ENCODE results near the gene SYNE4. TPM values are rescaled to one million over a fixed set of nuclear protein-coding genes. Genes with fewer than 3 reads are reported as not detected.
"Not testable (repeated sequence)": the region's sequence is repeated elsewhere in the genome, so short reads cannot be mapped to it uniquely, and the experiment has no call there.

Gene SYNE4
- polyA plus RNA-seq, 3 donors: 0.22 to 4.0 (median 0.62) TPM

DNA sequence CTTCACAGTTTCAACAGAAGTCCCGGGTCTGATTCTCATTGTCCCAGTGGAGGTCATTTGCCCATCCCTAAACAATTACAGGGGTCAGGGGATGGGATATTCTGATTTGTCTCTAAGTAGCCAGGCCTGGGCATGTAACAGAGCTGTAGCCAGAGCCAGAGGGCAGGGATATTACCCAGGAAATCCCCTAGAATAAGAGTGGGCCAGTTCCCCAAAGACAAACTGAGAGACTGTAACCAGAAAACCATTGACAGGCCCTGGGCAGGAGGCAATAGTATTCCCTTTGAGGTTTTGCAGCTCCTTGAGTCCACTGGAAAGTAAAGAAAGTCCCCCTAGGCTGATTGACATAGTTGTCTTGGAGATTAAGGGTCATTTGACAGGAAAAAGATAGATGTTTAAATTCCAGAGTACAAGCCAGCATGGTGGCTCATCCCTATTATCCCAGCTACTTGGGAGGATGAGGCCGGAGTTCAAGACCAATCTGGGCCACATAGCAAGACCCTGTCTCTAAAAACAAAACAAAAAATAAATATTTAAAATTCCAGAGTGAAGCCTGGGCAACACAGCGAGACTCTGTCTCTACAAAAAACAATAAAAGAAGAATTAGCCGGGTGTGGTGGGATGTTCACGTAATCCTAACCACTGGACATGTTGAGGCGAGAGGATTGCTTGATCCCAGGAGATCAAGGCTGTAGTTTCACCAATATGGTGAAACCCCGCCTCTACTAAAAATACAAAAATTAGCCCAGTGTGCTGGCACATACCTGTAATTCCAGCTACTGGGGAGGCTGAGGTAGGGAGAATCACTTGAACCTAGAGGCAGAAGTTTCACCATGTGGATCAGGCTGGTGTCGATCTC, 15.5 kb downstream of the SYNE4 start:
- H3K27ac ChIP-seq (ENCODE audit: low read depth, low read length): no peak overlapping the region
- 86 to 93% (median 92%) methylated on average over 8 of the region's 8 CpGs for WGBS, 3 donors

DNA sequence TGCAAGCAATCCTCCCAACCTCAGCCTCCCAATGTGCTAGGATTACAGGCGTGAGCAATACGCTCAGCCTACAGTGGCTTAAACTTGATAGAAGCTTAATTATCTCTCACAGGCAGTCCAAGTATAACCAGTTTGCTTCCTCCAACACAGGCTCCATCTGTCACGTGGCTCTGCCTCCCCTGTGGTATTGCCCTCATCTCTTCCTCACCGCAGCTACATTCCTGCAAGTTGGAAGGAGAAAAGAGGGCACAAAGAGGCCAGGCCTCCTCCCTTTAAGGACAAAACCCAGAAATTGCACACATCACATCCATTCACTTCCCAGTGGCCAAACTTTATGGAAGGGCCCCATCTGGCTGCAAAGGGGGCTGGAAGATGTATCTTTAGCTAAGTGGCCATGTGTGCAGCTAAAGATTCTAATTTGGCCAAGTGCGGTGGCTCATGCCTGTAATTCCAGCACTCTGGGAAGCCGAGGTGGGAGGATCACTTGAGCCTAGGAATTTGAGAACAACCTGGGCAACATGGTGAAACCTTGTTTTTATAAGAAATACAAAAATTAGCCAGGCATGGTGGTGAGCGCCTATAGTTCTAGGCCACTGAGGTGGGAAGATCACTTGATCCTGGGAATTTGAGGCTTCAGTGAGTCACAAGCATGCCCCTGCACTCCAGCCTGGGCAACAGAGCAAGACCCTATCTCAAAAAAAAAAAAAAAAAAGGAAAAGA, 16.7 kb downstream of the SYNE4 start:
- H3K27ac ChIP-seq (ENCODE audit: low read depth, low read length): no peak overlapping the region
- 82 to 86% (median 83%) methylated on average over 7 of the region's 7 CpGs for WGBS, 3 donors

DNA sequence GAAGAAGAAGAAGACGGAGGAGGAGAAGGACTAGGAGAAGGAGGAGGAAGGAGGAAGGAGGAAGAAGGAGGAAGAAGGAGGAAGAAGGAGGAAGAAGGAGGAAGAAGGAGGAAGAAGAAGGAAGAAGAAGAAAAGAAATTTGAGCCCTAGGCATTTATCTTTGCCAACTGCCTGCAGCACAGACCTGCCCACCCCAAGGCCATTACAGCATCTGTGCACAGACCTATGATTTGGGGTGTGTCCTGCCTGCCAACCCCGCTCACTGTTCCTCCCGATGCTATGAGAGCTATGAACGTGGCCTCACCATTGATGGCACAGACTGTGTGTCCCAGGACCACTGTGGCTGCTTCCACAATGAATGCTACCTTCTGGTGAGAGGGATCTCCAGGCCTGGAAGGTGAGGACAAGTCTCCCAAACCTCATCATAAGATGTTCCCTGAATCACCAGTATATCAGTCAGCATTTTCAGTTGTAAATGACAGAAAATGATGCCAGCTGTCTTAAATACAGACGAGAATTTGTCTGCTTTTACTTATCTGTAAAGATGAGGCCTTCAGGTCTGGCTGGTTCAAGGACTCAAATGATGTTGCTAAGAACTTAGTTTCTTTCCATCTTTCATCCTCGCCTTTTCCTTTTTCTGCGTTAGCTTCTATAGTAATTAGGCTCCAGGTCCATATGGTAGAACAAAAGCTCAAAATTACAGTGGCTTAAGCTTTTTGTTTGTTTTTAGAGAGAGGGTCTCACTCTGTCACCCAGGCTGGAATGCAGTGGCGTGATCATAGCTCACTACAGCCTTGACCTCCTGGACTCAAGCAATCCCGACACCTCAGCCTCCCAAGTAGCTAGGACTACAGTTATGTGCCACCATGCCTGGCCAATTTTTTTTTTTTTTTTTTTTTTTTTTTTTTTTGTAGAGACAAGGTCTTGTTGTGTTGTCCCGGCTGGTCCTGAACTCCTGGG, 17.6 kb downstream of the SYNE4 start:
- H3K27ac ChIP-seq (ENCODE audit: low read depth, low read length): no peak overlapping the region
- 82 to 84% (median 84%) methylated on average over 10 of the region's 10 CpGs for whole genome bisulfite sequencing, 3 donors

DNA sequence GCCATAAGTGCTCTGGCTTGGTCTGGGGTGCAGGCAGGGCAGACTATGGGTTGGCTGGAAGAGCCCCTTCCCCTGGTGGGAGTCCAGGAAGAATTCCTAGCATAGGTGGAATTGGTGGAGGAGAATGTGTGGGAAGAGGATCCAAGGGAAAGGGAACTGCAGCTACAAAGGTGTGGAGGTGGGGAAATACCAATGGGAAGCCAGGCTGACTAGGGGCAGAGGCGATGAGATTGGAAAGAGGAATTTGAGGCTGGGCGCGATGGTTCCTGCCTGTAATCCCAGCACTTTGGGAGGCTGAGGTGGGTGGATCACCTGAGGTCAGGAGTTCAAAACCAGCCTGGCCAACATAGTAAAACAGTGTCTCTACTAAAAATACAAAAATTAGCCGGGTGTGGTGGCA, 18.5 kb downstream of the SYNE4 start:
- H3K27ac ChIP-seq (ENCODE audit: low read depth, low read length): no peak overlapping the region
- 85 to 99% (median 87%) methylated on average over 4 of the region's 4 CpGs for WGBS, 3 donors

DNA sequence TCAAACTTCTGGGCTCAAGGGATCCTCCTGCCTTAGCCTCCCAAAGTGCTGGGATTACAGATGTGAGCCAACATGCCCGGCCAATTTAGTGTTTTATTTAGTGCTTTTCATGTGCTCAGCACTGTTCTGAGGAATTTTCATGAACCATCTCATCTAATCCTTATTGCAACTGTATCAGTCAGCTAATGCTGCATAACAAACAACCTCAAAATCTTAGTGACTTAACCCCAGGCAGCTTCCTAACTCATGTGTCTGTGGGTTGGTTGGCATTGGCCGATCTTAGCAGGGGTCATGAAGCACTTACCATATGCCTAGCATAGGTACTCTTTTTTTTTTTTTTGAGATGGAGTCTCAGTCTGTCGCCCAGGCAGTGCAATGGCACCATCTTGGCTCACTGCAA, 19.8 kb downstream of the SYNE4 start:
- WGBS, 3 donors: 86 to 92% (median 90%) methylated on average over 3 of the region's 3 CpGs
- no peak overlapping the region for H3K27ac ChIP-seq (ENCODE audit: low read depth, low read length)

DNA sequence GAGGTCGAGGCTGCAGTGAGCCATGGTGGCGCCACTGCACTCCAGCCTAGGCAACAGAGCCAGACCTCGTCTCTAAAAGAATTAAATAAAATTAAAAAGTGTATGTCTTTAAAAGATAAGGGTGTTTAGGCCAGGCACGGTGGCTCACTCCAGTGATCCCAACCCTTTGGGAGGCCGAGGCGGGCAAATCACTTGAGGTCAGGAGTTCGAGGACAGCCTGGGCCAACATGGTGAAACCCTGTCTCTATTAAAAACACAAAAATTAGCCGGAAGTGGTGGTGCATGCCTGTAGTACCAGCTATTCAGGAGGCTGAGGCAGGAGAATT, 21.1 kb downstream of the SYNE4 start:
- no peak overlapping the region for H3K27ac ChIP-seq (ENCODE audit: low read depth, low read length)
- WGBS, 3 donors: 30 to 35% (median 32%) methylated on average over 8 of the region's 8 CpGs

DNA sequence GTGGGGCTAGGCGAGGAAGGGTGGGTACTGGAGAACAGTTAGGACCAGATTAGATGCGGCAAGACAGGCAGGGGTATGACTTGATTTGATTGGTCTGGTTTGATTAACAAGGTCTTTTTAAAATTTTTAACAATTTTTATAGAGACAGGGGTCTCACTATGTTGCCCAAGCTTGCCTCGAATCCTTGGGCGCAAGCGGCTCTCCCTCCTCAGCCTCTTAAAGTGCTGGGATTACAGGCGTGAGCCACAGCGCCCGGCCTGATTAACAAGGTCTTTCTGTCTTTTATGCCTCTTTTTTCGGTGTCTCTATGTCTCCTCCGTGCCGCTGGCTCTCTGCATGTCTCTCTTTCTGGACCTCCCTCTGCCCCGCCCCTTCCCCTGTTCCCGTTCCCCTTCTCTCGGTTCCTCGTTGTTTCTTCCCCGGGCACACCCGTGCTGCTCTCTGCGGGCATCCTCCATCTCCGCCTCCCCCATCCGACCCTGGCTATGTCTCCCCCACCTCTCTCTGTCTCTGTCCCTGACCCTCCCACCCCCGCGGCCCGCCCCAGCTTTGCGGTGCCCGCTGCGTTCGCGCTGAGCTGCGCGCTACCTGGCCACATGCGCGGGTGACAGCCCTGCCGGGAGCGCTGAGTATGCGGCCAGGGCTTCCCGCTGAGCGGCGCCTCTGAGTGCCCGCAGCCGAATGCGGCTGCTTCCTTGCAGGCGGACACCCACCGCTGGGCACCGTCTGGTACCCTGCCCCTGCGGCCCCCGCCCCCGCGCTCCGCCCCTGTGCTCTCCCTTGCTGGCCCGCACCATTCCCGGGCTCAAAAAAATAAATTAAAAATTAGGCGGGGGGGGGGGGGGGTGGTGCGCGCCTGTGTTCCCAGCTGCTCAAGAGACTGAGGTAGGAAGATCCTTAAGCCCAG, 21.7 kb downstream of the SYNE4 start:
- 8 to 10% (median 9%) methylated on average over 45 to 54 of the region's 54 CpGs for WGBS, 3 donors
- no peak overlapping the region for H3K27ac ChIP-seq (ENCODE audit: low read depth, low read length)

DNA sequence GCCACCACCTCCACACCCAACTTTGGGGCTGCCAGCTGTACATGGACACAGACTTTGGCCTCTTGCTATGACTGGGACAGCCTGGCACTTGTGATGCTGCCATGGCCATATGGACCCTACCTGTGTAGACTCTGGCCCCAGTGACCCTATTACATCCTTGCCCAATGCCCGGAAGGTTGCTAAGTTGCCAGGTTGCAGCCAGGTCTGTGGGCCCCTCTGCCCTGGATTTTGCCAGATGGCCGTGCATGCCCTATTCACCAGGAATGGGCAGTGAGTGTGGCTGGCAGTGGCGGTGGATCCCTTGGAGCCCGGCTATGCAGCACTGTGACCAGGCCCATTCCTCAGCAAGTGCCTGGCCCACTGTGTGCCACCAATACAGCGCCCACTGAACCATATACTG, 22.5 kb downstream of the SYNE4 start:
- 83 to 95% (median 87%) methylated on average over 5 of the region's 5 CpGs for WGBS, 3 donors
- H3K27ac ChIP-seq (ENCODE audit: low read depth, low read length): no peak overlapping the region

DNA sequence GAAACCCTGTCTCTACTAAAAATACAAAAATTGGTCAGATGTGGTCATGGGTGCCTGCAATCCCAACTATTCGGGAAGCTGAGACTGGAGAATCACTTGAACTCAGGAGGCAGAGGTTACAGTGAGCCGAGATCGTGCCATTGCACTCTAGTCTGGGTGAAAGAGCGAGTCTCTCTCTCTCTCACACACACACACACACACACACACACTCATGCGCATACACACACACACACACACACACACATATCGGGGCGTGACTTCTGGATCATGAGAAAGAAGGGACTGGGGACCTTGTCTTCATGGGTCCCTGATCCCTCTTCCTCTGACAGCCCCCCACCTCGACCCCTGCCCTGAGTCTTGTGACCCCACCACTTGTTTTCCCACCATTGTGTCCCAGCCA, 25.4 kb downstream of the SYNE4 start:
- H3K27ac ChIP-seq (ENCODE audit: low read depth, low read length): no peak overlapping the region
- WGBS, 3 donors: 69 to 81% (median 78%) methylated on average over 7 to 8 of the region's 8 CpGs

DNA sequence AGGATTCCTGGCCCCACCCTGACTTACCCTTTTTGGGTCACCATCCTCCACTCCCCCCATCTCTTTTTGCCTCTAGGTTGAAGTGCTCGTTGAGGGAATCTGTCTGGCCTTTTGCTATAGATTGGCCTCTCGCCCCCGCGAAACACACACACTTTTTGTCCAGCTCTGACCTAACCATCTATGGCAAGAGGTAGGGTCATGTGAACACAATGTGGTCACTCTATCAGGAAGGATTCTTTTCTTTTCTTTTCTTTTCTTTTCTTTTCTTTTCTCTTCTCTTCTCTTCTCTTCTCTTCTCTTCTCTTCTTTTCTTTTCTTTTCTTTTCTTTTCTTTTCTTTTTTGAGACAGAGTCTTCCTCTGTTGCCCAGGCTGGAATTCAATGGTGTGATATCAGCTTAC, 27.6 kb downstream of the SYNE4 start:
- H3K27ac ChIP-seq (ENCODE audit: low read depth, low read length): not testable (repeated sequence)
- 79 to 87% (median 80%) methylated on average over 4 of the region's 4 CpGs for WGBS, 3 donors

DNA sequence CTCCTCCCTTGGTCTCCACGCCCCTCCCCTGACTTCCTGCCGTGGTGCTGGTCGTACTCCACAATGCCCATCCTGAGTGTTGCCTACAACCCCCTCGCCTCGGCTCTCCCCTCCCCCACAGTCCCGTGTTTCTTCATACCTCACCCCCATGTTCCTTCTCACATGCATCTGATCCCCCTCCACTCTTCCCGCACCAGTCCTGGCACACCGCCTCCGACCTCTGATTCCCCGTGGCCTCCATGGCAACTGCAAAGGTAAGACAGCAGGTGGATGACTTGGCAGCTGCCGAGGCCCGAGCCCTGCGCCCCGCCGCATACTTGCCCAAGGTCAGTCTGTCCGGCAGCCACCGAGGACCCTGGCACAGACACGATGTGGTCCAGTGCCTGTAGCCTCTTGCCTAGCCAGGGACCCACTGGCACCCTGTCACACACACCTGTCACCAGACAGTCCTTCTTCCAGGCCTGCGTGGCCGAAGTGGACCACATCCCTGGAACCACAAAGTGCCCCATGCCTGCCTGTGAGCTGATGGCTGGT, 29.7 kb downstream of the SYNE4 start:
- 39 to 68% (median 62%) methylated on average over 20 of the region's 20 CpGs for WGBS, 3 donors

DNA sequence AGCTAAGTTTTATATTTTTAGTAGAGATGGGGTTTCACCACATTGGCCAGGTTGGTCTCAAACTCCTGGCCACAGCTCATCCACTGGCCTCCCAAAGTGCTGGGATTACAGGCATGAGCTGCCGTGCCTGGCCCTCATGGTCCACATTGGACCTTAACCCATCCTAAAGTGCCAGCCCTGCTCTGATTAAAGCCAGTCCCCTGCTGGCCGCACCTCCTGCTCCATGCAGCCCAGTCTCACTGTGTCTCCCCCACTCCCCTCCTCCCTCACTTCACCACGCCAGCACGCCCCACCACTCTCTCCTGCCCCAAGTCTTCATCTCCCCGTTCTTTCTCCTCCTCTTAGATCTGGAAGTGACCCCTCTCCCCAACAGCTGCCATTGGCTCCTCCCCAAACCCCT, 30.3 kb downstream of the SYNE4 start:
- WGBS, 3 donors: 37 to 41% (median 38%) methylated on average over 5 of the region's 5 CpGs

More for the DNA sequence above, 29.7 kb downstream of the SYNE4 start:
- H3K27ac ChIP-seq (ENCODE audit: low read depth, low read length): no peak overlapping the region

DNA sequence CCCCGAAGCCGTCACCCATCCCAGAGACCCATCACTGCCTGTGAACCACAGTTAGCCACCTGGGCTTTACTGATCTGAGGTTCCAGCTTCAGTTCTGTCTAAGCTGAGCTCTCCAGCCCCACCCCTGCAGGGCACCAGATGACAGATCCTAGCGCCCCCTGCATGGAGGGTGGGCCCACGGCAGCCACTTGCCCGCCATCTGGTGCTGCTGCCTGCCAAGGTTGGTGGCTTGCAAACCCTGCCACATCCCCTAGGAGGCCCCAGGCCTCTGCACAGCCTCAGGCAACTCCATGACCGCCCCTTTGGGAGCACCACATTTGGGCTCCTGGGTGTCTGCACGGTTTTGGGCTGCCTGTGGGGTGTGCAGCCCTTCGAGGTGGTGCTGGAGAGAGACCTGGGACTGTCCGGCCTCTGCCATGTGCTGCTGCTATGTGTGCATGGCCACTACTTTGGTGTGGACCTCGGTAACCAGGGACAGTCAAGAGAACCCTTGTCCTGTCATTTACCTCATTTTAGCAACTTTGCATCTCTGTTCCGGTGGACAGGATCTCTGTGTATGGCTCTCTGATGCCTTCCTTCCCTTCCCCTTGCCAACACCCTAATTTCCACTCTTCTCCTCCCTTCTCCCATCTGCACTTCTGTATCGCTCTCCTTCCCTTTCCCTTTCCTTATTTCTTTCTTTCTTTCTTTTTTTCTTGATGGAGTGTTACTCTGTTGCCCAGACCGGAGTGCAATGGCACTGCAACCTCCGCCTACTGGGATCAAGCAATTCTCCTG, 31.0 kb downstream of the SYNE4 start:
- no peak overlapping the region for H3K27ac ChIP-seq (ENCODE audit: low read depth, low read length)
- WGBS, 3 donors: 49 to 54% (median 54%) methylated on average over 14 of the region's 14 CpGs

More for the DNA sequence above, 30.3 kb downstream of the SYNE4 start:
- no peak overlapping the region for H3K27ac ChIP-seq (ENCODE audit: low read depth, low read length)

DNA sequence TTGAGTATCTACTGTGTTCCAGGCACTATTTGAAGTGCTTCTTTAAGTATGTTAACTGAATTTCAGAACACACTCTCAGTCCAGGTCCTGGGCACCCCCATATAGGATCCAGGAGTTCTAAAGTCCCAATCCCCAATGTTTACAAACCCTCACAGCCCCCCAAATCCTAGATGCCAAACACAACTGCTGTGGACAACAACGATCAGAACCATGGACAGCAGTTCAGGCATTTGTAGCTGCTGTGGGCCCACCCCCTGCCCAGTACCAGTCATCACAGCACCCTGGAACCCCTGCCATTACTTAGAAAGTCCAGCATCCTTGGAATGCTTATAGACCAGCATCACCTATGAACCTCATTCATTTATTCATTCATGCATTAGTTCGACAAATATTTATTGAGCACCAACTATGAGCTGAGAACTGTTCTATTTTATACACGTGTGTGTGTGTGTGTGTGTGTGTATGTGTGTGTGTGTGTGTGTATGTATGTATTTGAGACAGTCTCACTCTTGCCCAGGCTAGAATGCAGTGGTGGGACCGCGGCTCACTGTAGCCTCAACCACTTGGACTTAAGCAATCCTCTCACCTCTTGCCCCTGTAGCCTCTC, 32.9 kb downstream of the SYNE4 start:
- 26 to 39% (median 34%) methylated on average over 5 of the region's 5 CpGs for WGBS, 3 donors
- no peak overlapping the region for H3K27ac ChIP-seq (ENCODE audit: low read depth, low read length)

DNA sequence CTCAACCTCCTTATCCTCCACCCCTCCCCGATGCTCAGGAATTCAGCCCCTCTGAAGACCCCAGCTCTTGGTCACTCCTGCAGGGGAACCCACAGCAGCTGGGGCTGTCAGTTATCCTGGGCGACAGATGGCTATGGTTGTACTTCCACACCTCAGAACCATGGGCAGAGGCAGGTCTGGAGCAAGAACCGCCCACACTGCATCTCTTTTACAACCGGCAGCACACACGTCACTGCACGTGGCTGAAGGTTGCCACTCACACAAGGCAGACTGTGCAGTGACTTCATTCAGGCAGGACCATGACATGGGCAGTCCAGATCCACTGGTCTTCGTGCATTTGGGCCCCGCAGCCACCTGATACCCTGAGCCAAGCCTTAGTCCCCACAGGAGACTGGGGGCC, 35.1 kb downstream of the SYNE4 start:
- WGBS, 3 donors: 38 to 40% (median 39%) methylated on average over 8 of the region's 8 CpGs
- no peak overlapping the region for H3K27ac ChIP-seq (ENCODE audit: low read depth, low read length)

DNA sequence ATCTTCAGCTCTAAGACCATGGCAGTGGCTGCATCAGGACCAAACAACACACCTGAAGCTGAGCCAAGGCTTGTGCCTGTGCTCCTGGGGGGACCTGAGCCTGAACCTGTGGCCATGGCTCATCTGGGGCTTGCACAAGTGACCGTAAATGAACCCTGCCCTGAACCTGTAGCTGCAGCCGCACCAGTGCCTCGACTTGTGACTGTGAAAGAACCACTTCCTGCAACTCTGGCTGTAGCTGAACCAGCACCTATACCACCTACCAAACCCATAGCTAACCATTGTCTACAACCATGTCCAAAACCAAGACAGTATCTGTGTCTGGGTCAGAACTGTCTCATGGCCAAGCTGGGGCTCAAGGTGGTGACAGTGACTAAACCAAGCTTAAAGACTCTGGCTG, 41.8 kb downstream of the SYNE4 start:
- WGBS, 3 donors: 80 to 85% (median 84%) methylated on average over 3 of the region's 3 CpGs
- H3K27ac ChIP-seq (ENCODE audit: low read depth, low read length): no peak overlapping the region
